Suprapubic skin (tissue), 4 donors: ENCODE results near the gene KATNB1. TPM values are rescaled to one million over a fixed set of nuclear protein-coding genes. Genes with fewer than 3 reads are reported as not detected.
A peak's percentile ranks its signal among the peaks of the same experiment; 100 is the strongest.

ENCODE experiments used
- DNase-seq, 2 donors: peaks; one replicate each; pipeline ENCODE4 v3.0.0-alpha.2; 2019; ENCODE audit warnings: low spot score in 2 of 2
- H3K27ac ChIP-seq: fragments of 200-600 bp; sonication (generic); one replicate; pipeline ENCODE4 v1.5.1; 2019
- H3K27me3 ChIP-seq: fragments of 200-600 bp; sonication (generic); one replicate; pipeline ENCODE4 v1.5.1; 2019
- H3K36me3 ChIP-seq: fragments of 200-600 bp; sonication (generic); one replicate; pipeline ENCODE4 v1.5.1; 2019
- H3K4me1 ChIP-seq: fragments of 200-600 bp; sonication (generic); one replicate; pipeline ENCODE4 v1.5.1; 2019
- H3K4me3 ChIP-seq: fragments of 200-600 bp; sonication (generic); one replicate; pipeline ENCODE4 v1.5.1; 2019; ENCODE audit warnings: mild to moderate bottlenecking
- H3K9me3 ChIP-seq: fragments of 200-600 bp; sonication (generic); one replicate; pipeline ENCODE4 v1.5.1; 2019
- EP300 ChIP-seq: sonication (generic); formaldehyde crosslinking; IDR thresholded peaks from one replicate; pipeline ENCODE4 v1.6.1; 2017; ENCODE audit warnings: antibody characterized with exemption
- POLR2A ChIP-seq, 2 donors: fragments of 450-650 bp; IDR thresholded peaks; one replicate each; pipeline ENCODE4 v1.6.1; 2017; ENCODE audit warnings: antibody characterized with exemption in 2 of 2, mild to moderate bottlenecking in 2 of 2, moderate library complexity in 2 of 2
- POLR2AphosphoS5 ChIP-seq, 3 donors: sonication (generic); formaldehyde crosslinking; IDR thresholded peaks; one replicate each; pipeline ENCODE4 v1.6.1; 2017; ENCODE audit warnings: antibody characterized with exemption in 3 of 3
- WGBS: methylation state at CpG from one replicate; pipeline ENCODE4 v1.1.5; 2018; 5-methylcytosine and 5-hydroxymethylcytosine counted together
- total RNA-seq, 4 donors: library from RNA; depleted of rRNA; stranded (reverse); fragments of >200 nt; gene quantifications; one replicate each; pipeline ENCODE4 v1.1.0, GENCODE V29; 2016
- TF ChIP-seq, protein P1 (sequence below), 2 donors: fragments of 200-600 bp in 1 of 2; fragments of 450-650 bp in 1 of 2; sonication (generic) in 1 of 2; IDR thresholded peaks; one replicate each; pipeline ENCODE4 v1.5.1; 2016 to 2019; ENCODE audit warnings: antibody characterized with exemption in 2 of 2, mild to moderate bottlenecking in 1 of 2, moderate library complexity in 1 of 2

The KATNB1 gene
- total RNA-seq, 4 donors from 2014 or later, result 47.8 to 62.7 (median 55.7) TPM

DNA sequence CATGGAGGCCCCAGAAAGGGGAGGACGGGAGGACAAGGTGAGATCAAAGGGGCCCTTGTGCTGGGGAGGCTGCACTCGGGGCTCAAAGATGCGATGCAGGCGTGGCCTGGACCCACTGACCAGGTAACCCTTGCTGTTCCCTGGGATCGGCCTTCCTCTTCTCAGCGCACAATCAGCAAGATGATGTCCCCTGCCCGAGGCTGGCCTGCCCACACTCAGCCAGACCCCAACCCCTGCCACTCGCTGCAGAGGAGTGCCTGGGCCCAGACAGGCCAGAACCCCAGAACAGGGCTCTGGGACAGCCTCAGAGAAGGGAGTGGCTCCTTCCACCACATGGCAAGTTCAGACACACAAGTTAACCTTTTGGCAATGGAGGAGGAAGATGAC, 51.9 kb downstream of the KATNB1 start:
- no peak for DNase-seq
- TF ChIP-seq POLR2AphosphoS5 (IDR thresholded peaks at IDR 0.05), result no peak
- TF ChIP-seq EP300, result no peak
- TF ChIP-seq, protein P1, sequence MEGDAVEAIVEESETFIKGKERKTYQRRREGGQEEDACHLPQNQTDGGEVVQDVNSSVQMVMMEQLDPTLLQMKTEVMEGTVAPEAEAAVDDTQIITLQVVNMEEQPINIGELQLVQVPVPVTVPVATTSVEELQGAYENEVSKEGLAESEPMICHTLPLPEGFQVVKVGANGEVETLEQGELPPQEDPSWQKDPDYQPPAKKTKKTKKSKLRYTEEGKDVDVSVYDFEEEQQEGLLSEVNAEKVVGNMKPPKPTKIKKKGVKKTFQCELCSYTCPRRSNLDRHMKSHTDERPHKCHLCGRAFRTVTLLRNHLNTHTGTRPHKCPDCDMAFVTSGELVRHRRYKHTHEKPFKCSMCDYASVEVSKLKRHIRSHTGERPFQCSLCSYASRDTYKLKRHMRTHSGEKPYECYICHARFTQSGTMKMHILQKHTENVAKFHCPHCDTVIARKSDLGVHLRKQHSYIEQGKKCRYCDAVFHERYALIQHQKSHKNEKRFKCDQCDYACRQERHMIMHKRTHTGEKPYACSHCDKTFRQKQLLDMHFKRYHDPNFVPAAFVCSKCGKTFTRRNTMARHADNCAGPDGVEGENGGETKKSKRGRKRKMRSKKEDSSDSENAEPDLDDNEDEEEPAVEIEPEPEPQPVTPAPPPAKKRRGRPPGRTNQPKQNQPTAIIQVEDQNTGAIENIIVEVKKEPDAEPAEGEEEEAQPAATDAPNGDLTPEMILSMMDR (IDR thresholded peaks at IDR 0.05), result no peak
- no peak for TF ChIP-seq POLR2A (IDR thresholded peaks at IDR 0.05)
- Histone ChIP-seq H3K27me3 (no peaks in the 10 kb centered on the region), H3K4me1 (peaks cover 21% of the 10 kb centered on the region), H3K36me3 (peaks cover 52% of the 10 kb centered on the region), H3K27ac (no peak overlapping the region), H3K9me3 (no peaks in the 10 kb centered on the region), H3K4me3 (no peak overlapping the region)
- 62% methylated on average over 8 of the region's 8 CpGs for WGBS

GRCh38 chr16:57788252-57788841, 52.8 kb downstream of the KATNB1 start:
- peak overlapping the region; percentile 7 for H3K27ac ChIP-seq
- H3K36me3 ChIP-seq, result peaks cover 52% of the 10 kb centered on the region
- H3K4me1 ChIP-seq, result peaks cover 21% of the 10 kb centered on the region
- no peaks in the 10 kb centered on the region for H3K27me3 ChIP-seq
- no peak overlapping the region for H3K4me3 ChIP-seq
- WGBS, result 82% methylated on average over 13 of the region's 17 CpGs
- no peaks in the 10 kb centered on the region for H3K9me3 ChIP-seq
- TF ChIP-seq EP300 (no peak), POLR2A (IDR thresholded peaks at IDR 0.05) (no peak), POLR2AphosphoS5 (IDR thresholded peaks at IDR 0.05) (no peak)
- TF ChIP-seq, protein P1 (IDR thresholded peaks at IDR 0.05), result no peak
- DNase-seq, result no peak

GRCh38 chr16:57788951-57789350, 53.4 kb downstream of the KATNB1 start:
- no peaks in the 10 kb centered on the region for H3K27me3 ChIP-seq
- no peaks in the 10 kb centered on the region for H3K9me3 ChIP-seq
- TF ChIP-seq EP300, result no peak
- TF ChIP-seq POLR2A (IDR thresholded peaks at IDR 0.05), result no peak
- TF ChIP-seq POLR2AphosphoS5 (IDR thresholded peaks at IDR 0.05), result no peak
- TF ChIP-seq, protein P1 (IDR thresholded peaks at IDR 0.05), result no peak
- peaks cover 48% of the 10 kb centered on the region for H3K36me3 ChIP-seq
- whole genome bisulfite sequencing, result 92% methylated on average over 12 of the region's 12 CpGs
- DNase-seq, result no peak
- peaks cover 21% of the 10 kb centered on the region for H3K4me1 ChIP-seq
- no peak overlapping the region for H3K4me3 ChIP-seq
- H3K27ac ChIP-seq, result no peak overlapping the region

- Histone ChIP-seq H3K36me3 (peaks cover 37% of the 10 kb centered on the region), H3K27me3 (no peaks in the 10 kb centered on the region), H3K27ac (no peak overlapping the region), H3K4me3 (no peak overlapping the region), H3K4me1 (peaks cover 35% of the 10 kb centered on the region), H3K9me3 (no peaks in the 10 kb centered on the region)
- no peak for DNase-seq
- 71% methylated on average over 12 of the region's 13 CpGs for WGBS
- TF ChIP-seq POLR2AphosphoS5 (IDR thresholded peaks at IDR 0.05), result no peak
- TF ChIP-seq POLR2A (IDR thresholded peaks at IDR 0.05), result no peak
- TF ChIP-seq EP300, result no peak
- TF ChIP-seq, protein P1 (IDR thresholded peaks at IDR 0.05), result no peak
Observed at GRCh38 chr16:57791195-57791892, 55.8 kb downstream of the KATNB1 start.

DNA sequence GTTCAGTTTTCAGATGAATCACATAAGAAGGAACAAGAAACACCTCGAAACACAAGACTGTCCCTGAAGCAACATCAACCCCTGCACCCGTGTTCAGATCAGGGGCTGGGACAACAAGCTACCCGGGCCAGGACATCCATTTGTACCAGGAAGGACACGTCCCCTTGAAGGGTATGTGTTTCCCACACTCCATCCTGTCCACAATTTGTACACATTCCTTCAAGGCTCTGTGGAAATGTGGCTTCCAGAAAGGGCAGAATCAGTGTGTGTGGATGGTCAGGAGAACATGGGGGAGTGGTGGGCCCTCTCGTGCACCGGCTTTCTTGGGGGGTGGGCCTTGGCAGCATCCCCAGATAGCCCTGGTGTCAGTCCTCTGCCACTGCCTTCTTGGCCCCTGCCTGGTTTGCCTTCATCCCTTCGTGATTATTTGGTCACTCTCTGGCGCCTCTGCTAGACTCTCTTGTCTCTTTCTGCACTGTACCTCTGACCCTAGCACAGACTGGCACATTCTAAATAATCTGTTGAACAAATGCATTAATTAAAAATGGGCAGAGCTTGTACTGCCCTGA, 56.4 kb downstream of the KATNB1 start:
- no peak for DNase-seq
- Histone ChIP-seq H3K27ac (no peak overlapping the region), H3K4me1 (peaks cover 32% of the 10 kb centered on the region), H3K9me3 (no peaks in the 10 kb centered on the region), H3K27me3 (no peaks in the 10 kb centered on the region), H3K4me3 (no peak overlapping the region), H3K36me3 (peaks cover 37% of the 10 kb centered on the region)
- TF ChIP-seq, protein P1 (IDR thresholded peaks at IDR 0.05), result no peak
- TF ChIP-seq POLR2A (IDR thresholded peaks at IDR 0.05) (no peak), POLR2AphosphoS5 (IDR thresholded peaks at IDR 0.05) (no peak), EP300 (no peak)
- 76% methylated on average over 8 of the region's 8 CpGs for WGBS
